GM23338 (cell line): ENCODE data around the gene C1orf74. TPM values are rescaled to one million over a fixed set of nuclear protein-coding genes. Genes with fewer than 3 reads are reported as not detected.

Experiments
- ATAC-seq: fragments of 200-7000 bp; cut with Tn5 transposase; 3 replicates; pipeline ENCODE4 v1.9.1; 2020
- DNase-seq: peaks from one replicate; pipeline ENCODE4 v3.0.0-alpha.2; 2015; ENCODE audit warnings: low spot score
- H2AFZ ChIP-seq: fragments of 200-600 bp; sonication (generic); 2 replicates; pipeline ENCODE4 v1.8.0; 2016; ENCODE audit warnings: antibody characterized with exemption, mild to moderate bottlenecking, moderate library complexity
- H3F3A ChIP-seq: fragments of 200-600 bp; sonication (generic); replicated peaks from 2 replicates; pipeline ENCODE4 v1.8.0; 2017; ENCODE audit warnings: antibody characterized with exemption, mixed run types, low read depth
- H3K27ac ChIP-seq: fragments of 200-600 bp; sonication (generic); 2 replicates; pipeline ENCODE4 v1.6.1; 2016; ENCODE audit warnings: low read depth
- H3K27me3 ChIP-seq: fragments of 200-600 bp; sonication (generic); 2 replicates; pipeline ENCODE4 v1.8.0; 2016; ENCODE audit warnings: mild to moderate bottlenecking, mixed run types, moderate library complexity; ENCODE audit not compliant: insufficient read depth
- H3K36me3 ChIP-seq: fragments of 200-600 bp; sonication (generic); 2 replicates; pipeline ENCODE4 v1.8.0; 2016; ENCODE audit warnings: mild to moderate bottlenecking; ENCODE audit not compliant: insufficient read depth
- H3K4me1 ChIP-seq: fragments of 200-600 bp; sonication (generic); 2 replicates; pipeline ENCODE4 v1.8.0; 2016; ENCODE audit warnings: mild to moderate bottlenecking, moderate library complexity; ENCODE audit not compliant: insufficient read depth
- H3K4me2 ChIP-seq: fragments of 200-600 bp; sonication (generic); 2 replicates; pipeline ENCODE4 v1.7.1; 2017; ENCODE audit warnings: mixed run types
- H3K4me3 ChIP-seq: fragments of 200-600 bp; sonication (generic); 2 replicates; pipeline ENCODE4 v1.6.1; 2016; ENCODE audit warnings: mixed run types
- H3K79me2 ChIP-seq: fragments of 200-600 bp; sonication (generic); replicated peaks from 2 replicates; pipeline ENCODE4 v1.8.0; 2017; ENCODE audit warnings: mild to moderate bottlenecking; ENCODE audit not compliant: insufficient read depth
- H3K9me2 ChIP-seq: fragments of 200-600 bp; sonication (generic); 2 replicates; pipeline ENCODE4 v1.8.0; 2017; ENCODE audit not compliant: insufficient read depth
- H4K20me1 ChIP-seq: fragments of 200-600 bp; sonication (generic); replicated peaks from 2 replicates; pipeline ENCODE4 v1.8.0; 2017; ENCODE audit warnings: mild to moderate bottlenecking; ENCODE audit not compliant: insufficient read depth
- H3K27ac Mint-ChIP-seq: 2 replicates; pipeline ENCODE4 v1.8.0; 2020; ENCODE audit warnings: inconsistent platforms, mild to moderate bottlenecking, moderate library complexity, mixed read lengths
- H3K27me3 Mint-ChIP-seq: 3 replicates; pipeline ENCODE4 v1.8.0; 2022; ENCODE audit warnings: low read depth, mild to moderate bottlenecking, moderate library complexity, mixed read lengths, inconsistent platforms; ENCODE audit not compliant: insufficient read depth, poor library complexity
- H3K36me3 Mint-ChIP-seq: 3 replicates; pipeline ENCODE4 v1.8.0; 2021; ENCODE audit warnings: low read depth, mild to moderate bottlenecking, inconsistent platforms, moderate library complexity, mixed read lengths
- H3K4me1 Mint-ChIP-seq: 3 replicates; pipeline ENCODE4 v1.8.0; 2020; ENCODE audit warnings: mild to moderate bottlenecking, inconsistent platforms, mixed read lengths
- H3K4me3 Mint-ChIP-seq: 3 replicates; pipeline ENCODE4 v1.8.0; 2021; ENCODE audit warnings: moderate library complexity, mild to moderate bottlenecking, inconsistent platforms, mixed read lengths
- H3K9me3 Mint-ChIP-seq: 3 replicates; pipeline ENCODE4 v1.8.0; 2020; ENCODE audit warnings: moderate library complexity, mild to moderate bottlenecking, inconsistent platforms, mixed read lengths
- CREB1 ChIP-seq: fragments of 250-450 bp; sonication (Bioruptor Pico); IDR thresholded peaks from 2 replicates; pipeline ENCODE4 v1.5.0; 2020; ENCODE audit warnings: low read depth, mild to moderate bottlenecking, moderate library complexity
- ETS1 ChIP-seq: IDR thresholded peaks from 2 replicates; pipeline ENCODE4 v1.6.1; 2016; ENCODE audit warnings: antibody characterized with exemption
- EZH2 ChIP-seq: fragments of 200-600 bp; sonication (generic); IDR thresholded peaks from one replicate; pipeline ENCODE4 v1.8.0; 2017; ENCODE audit warnings: antibody characterized with exemption, mild to moderate bottlenecking, low read depth; ENCODE audit not compliant: unreplicated experiment
- EZH2phosphoT487 ChIP-seq: fragments of 200-600 bp; sonication (generic); IDR thresholded peaks from one replicate; pipeline ENCODE4 v1.8.1; 2018; ENCODE audit warnings: antibody characterized with exemption; ENCODE audit not compliant: unreplicated experiment
- JUNB ChIP-seq: IDR thresholded peaks from one replicate; pipeline ENCODE4 v1.6.1; 2016; ENCODE audit warnings: antibody characterized with exemption; ENCODE audit not compliant: unreplicated experiment
- NANOG ChIP-seq: IDR thresholded peaks from 2 replicates; pipeline ENCODE4 v1.6.1; 2016; ENCODE audit warnings: antibody characterized with exemption, borderline replicate concordance
- POLR2AphosphoS5 ChIP-seq: IDR thresholded peaks from 2 replicates; pipeline ENCODE4 v1.6.1; 2016; ENCODE audit warnings: antibody characterized with exemption, low read depth
- REST ChIP-seq: IDR thresholded peaks from one replicate; pipeline ENCODE4 v1.6.1; 2018; ENCODE audit warnings: antibody characterized with exemption; ENCODE audit not compliant: unreplicated experiment
- STAT1 ChIP-seq: IDR thresholded peaks from one replicate; pipeline ENCODE4 v1.6.1; 2016; ENCODE audit warnings: antibody characterized with exemption; ENCODE audit not compliant: unreplicated experiment
- ZNF114 ChIP-seq: fragments of 250-450 bp; sonication (Bioruptor Pico); IDR thresholded peaks from 2 replicates; pipeline ENCODE4 v1.5.0; 2020; ENCODE audit warnings: mild to moderate bottlenecking, moderate library complexity
- ZNF331 ChIP-seq: fragments of 250-450 bp; sonication (Bioruptor Pico); IDR thresholded peaks from 2 replicates; pipeline ENCODE4 v1.5.0; 2020; ENCODE audit warnings: low read depth, mild to moderate bottlenecking, moderate library complexity
- ZNF462 ChIP-seq: fragments of 250-450 bp; sonication (Bioruptor Pico); IDR thresholded peaks from 2 replicates; pipeline ENCODE4 v1.5.0; 2020; ENCODE audit warnings: mild to moderate bottlenecking, moderate library complexity
- polyA plus RNA-seq: library from polyadenylated mRNA; unstranded; fragments of >200 nt; fragmentation: Nextera tagmentation; extraction: Ambion mirVana; gene quantifications from 2 replicates; pipeline ENCODE4 v1.2.1, GENCODE V29; 2016
- total RNA-seq: library from RNA; depleted of rRNA; stranded (reverse); fragments of >200 nt; shearing (Covaris generic); gene quantifications from 2 replicates; pipeline ENCODE4 v1.2.3, GENCODE V29; 2014
- TF ChIP-seq, protein P1 (sequence below), 2 experiments: fragments of 200-600 bp in 1 of 2; sonication (generic) in 1 of 2; conservative IDR thresholded peaks; 2 replicates each; pipeline versions ENCODE4 v1.5.1 to v1.6.1; 2016 to 2017; ENCODE audit warnings: antibody characterized with exemption in 2 of 2, low read depth in 2 of 2, mild to moderate bottlenecking in 2 of 2, moderate library complexity in 1 of 2

Gene C1orf74
- total and polyA plus RNA-seq, 2 experiments from 2014 or later: 2.8 to 3.9 TPM

DNA sequence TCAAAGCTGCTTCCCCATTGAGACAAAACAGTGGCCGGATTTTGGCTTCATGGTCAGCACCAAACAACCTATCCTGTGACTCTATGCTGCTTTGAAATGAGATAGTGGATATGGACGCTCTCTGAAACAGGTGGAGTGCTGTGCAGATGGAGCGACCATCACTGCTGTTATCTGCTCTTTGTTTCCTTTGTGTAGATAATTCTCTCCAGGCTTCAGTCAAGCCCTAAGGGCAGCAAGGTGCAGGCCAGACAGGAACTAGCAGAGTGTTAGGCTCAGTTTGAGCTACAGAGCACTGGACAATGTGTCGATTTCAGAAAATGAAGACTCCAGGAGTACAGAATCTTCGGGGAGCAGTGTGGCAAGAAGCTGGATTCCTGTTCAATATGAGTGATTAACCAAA, 26.4 kb upstream of the C1orf74 start:
- no peak for DNase-seq
- no peaks in the 10 kb centered on the region for H3K9me2 ChIP-seq
- H4K20me1 ChIP-seq: no peaks in the 10 kb centered on the region
- no peaks in the 10 kb centered on the region for H3K27me3 ChIP-seq
- no peak for ATAC-seq
- H3K79me2 ChIP-seq: no peaks in the 10 kb centered on the region
- no peak overlapping the region for H3K4me2 ChIP-seq
- H3K27ac Mint-ChIP-seq: no peak overlapping the region
- H2AFZ ChIP-seq: peak overlapping the region; percentile 81
- no peak overlapping the region for H3K27ac ChIP-seq
- peaks cover 4% of the 10 kb centered on the region for H3K27me3 Mint-ChIP-seq
- H3K36me3 ChIP-seq: no peaks in the 10 kb centered on the region
- H3F3A ChIP-seq: no peaks in the 10 kb centered on the region
- H3K4me3 ChIP-seq: no peak overlapping the region
- no peak overlapping the region for H3K4me3 Mint-ChIP-seq
- no peaks in the 10 kb centered on the region for H3K36me3 Mint-ChIP-seq
- TF ChIP-seq CREB1 (CRISPR knock-in tag): no peak
- no peak for TF ChIP-seq POLR2AphosphoS5
- TF ChIP-seq, protein P1, sequence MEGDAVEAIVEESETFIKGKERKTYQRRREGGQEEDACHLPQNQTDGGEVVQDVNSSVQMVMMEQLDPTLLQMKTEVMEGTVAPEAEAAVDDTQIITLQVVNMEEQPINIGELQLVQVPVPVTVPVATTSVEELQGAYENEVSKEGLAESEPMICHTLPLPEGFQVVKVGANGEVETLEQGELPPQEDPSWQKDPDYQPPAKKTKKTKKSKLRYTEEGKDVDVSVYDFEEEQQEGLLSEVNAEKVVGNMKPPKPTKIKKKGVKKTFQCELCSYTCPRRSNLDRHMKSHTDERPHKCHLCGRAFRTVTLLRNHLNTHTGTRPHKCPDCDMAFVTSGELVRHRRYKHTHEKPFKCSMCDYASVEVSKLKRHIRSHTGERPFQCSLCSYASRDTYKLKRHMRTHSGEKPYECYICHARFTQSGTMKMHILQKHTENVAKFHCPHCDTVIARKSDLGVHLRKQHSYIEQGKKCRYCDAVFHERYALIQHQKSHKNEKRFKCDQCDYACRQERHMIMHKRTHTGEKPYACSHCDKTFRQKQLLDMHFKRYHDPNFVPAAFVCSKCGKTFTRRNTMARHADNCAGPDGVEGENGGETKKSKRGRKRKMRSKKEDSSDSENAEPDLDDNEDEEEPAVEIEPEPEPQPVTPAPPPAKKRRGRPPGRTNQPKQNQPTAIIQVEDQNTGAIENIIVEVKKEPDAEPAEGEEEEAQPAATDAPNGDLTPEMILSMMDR (conservative IDR thresholded peaks at IDR 0.05; ENCODE audit: low read depth in 2 of 2): no peak
- no peak for TF ChIP-seq STAT1
- no peak for TF ChIP-seq EZH2phosphoT487
- no peak for TF ChIP-seq ZNF462 (CRISPR knock-in tag)
- TF ChIP-seq ETS1: no peak
- no peak for TF ChIP-seq JUNB
- no peak for TF ChIP-seq NANOG
- no peak for TF ChIP-seq REST
- no peak for TF ChIP-seq EZH2
- TF ChIP-seq ZNF114 (CRISPR knock-in tag): no peak
- no peak for TF ChIP-seq ZNF331 (CRISPR knock-in tag)
- H3K4me1 Mint-ChIP-seq: no peaks in the 10 kb centered on the region; the same call in 1 of the 3 replicates
- no peaks in the 10 kb centered on the region for H3K9me3 Mint-ChIP-seq
- peaks cover 5% of the 10 kb centered on the region for H3K4me1 ChIP-seq
